Lung (tissue), 12 donors: ENCODE measurements around the gene MCTP2. TPM values are rescaled to one million over a fixed set of nuclear protein-coding genes. Genes with fewer than 3 reads are reported as not detected.
A peak's percentile ranks its signal among the peaks of the same experiment; 100 is the strongest.

Experiments
- ATAC-seq: fragments of 200-7000 bp; cut with Tn5 transposase; one replicate; pipeline ENCODE4 v1.9.1; 2020; ENCODE audit warnings: moderate number of reproducible peaks; ENCODE audit not compliant: insufficient read depth, low FRiP score
- DNase-seq, 3 donors: peaks; one replicate each; pipeline ENCODE4 v3.0.0-alpha.2; 2013 to 2017
- H3K27ac ChIP-seq, 2 donors: one replicate each; pipeline ENCODE4 v1.5.1; 2013; ENCODE audit warnings: mild to moderate bottlenecking in 2 of 2, moderate library complexity in 2 of 2, control low read depth in 1 of 2, inconsistent platforms in 1 of 2, low read depth in 1 of 2, low read length in 1 of 2
- H3K27me3 ChIP-seq, 3 donors: one replicate each; pipeline ENCODE4 v1.5.1; 2013; ENCODE audit warnings: low read length in 2 of 3; ENCODE audit not compliant: control insufficient read depth in 3 of 3, insufficient read depth in 3 of 3
- H3K36me3 ChIP-seq, 4 donors: one replicate each; pipeline ENCODE4 v1.5.1; 2013; ENCODE audit warnings: low read length in 4 of 4, mild to moderate bottlenecking in 1 of 4, moderate library complexity in 1 of 4; ENCODE audit not compliant: control insufficient read depth in 4 of 4, insufficient read depth in 4 of 4
- H3K4me1 ChIP-seq, 5 donors: one replicate each; pipeline ENCODE4 v1.5.1; 2013; ENCODE audit warnings: low read length in 5 of 5, mild to moderate bottlenecking in 2 of 5, moderate library complexity in 1 of 5; ENCODE audit not compliant: control insufficient read depth in 5 of 5, insufficient read depth in 5 of 5
- H3K4me3 ChIP-seq: one replicate; pipeline ENCODE4 v1.5.1; 2013; ENCODE audit warnings: mild to moderate bottlenecking, control low read depth, moderate library complexity
- H3K9ac ChIP-seq, 2 donors: one replicate each; pipeline ENCODE4 v1.5.1; 2013; ENCODE audit warnings: low read length in 2 of 2, control low read depth in 1 of 2; ENCODE audit not compliant: insufficient read depth in 1 of 2
- H3K9me3 ChIP-seq, 4 donors: one replicate each; pipeline ENCODE4 v1.5.1; 2013; ENCODE audit warnings: low read length in 3 of 4, mild to moderate bottlenecking in 1 of 4, moderate library complexity in 1 of 4; ENCODE audit not compliant: control insufficient read depth in 4 of 4, insufficient read depth in 3 of 4
- WGBS, 2 donors: extraction: QIAGEN DNeasy Blood & Tissue Kit; methylation state at CpG; one replicate each; pipeline ENCODE4 v1.1.7; 2013; 5-methylcytosine and 5-hydroxymethylcytosine counted together
- polyA plus RNA-seq, 2 donors: library from polyadenylated mRNA; stranded (reverse); fragments of 200-250 nt; gene quantifications; one replicate each; pipeline ENCODE4 v1.2.1, GENCODE V29; 2013
- total RNA-seq, 2 donors: library from RNA; depleted of rRNA in 1 of 2; stranded (reverse); fragments of >200 nt in 1 of 2; gene quantifications; one replicate each; pipeline ENCODE4 v1.2.1, GENCODE V29; 2014 to 2021
- TF ChIP-seq, protein P1 (sequence below): IDR thresholded peaks from 2 replicates; pipeline ENCODE4 v1.5.1; 2012; ENCODE audit warnings: mild to moderate bottlenecking; ENCODE audit errors: control extremely low read depth, extremely low read depth
- donor health status: control.
- donor health status: control.
- donor health status: Bipolar disorder and iron deficiency.
- donor health status: healthy.
- donor health status: DM: yes; HTN: yes; CAD: no.

MCTP2 gene
- total and polyA plus RNA-seq, 4 donors = 3.5 to 92.5 (median 30.2) TPM

DNA sequence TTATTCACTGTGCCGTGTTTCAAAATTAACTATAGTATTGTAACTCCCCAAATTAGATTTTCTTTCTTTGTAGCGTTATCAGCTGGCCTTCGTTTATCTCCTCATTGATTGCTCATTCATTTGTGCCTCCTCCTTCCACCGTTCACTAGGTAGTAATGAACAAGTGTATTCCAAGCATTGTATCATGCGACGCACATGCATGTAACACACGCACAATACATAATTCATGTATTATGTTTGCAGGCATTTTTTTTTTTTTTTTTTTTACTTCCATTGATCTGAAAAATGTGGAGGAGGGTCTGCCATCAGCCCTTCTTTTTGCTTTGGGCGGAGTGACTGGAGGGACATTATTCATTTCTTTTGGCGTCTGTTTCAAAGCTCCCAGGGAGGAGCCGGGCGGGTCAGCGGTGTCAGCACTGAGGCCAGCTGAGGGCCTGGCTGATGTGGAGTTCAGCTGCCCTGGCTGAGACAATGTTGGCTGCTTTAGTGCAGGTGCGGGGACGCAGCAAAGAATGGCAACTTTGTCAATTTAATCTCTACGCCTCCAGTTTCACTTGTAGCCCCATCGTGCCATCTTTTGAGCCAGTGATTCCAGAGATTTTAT lies 107.0 kb downstream of the MCTP2 start:
- ATAC-seq = no peak
- WGBS, 2 donors = 95 to 98% methylated on average over 16 of the region's 16 CpGs
- TF ChIP-seq, protein P1, sequence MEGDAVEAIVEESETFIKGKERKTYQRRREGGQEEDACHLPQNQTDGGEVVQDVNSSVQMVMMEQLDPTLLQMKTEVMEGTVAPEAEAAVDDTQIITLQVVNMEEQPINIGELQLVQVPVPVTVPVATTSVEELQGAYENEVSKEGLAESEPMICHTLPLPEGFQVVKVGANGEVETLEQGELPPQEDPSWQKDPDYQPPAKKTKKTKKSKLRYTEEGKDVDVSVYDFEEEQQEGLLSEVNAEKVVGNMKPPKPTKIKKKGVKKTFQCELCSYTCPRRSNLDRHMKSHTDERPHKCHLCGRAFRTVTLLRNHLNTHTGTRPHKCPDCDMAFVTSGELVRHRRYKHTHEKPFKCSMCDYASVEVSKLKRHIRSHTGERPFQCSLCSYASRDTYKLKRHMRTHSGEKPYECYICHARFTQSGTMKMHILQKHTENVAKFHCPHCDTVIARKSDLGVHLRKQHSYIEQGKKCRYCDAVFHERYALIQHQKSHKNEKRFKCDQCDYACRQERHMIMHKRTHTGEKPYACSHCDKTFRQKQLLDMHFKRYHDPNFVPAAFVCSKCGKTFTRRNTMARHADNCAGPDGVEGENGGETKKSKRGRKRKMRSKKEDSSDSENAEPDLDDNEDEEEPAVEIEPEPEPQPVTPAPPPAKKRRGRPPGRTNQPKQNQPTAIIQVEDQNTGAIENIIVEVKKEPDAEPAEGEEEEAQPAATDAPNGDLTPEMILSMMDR = no peak
- peaks cover 0 to 3% (median 0%) of the 10 kb centered on the region in 5 donors for H3K4me1 ChIP-seq
- no peak overlapping the region for H3K27ac ChIP-seq
- no peaks in the 10 kb centered on the region for H3K9me3 ChIP-seq
- no peak for DNase-seq
- no peaks in the 10 kb centered on the region for H3K27me3 ChIP-seq
- peaks cover 0 to 4% (median 0%) of the 10 kb centered on the region in 4 donors for H3K36me3 ChIP-seq
- H3K4me3 ChIP-seq = no peak overlapping the region
- H3K9ac ChIP-seq = no peak overlapping the region

DNA sequence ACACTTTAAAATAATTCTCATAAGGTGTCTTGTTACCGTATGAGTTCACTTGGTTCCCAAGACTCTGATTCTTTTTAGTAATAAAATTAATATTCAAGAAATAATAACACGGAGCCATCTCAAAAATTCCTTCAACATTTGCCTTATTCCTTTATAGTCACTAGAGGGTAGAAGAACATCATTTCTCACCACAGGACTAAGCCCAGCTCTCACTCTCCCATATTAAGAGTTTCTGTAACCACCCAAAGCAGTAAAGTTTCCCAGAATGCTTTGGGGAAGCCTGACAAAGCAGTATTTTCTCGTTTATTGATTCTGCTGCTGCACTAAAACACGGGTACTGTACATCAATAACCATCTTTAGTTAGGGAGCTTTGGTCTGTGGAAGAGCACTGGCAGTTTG lies 114.9 kb downstream of the MCTP2 start:
- TF ChIP-seq, protein P1 = no peak
- Histone ChIP-seq H3K36me3 (no peaks in the 10 kb centered on the region), H3K4me1 (peaks cover 0 to 9% (median 0%) of the 10 kb centered on the region in 5 donors), H3K9me3 (peaks cover 0 to 2% (median 0%) of the 10 kb centered on the region in 4 donors), H3K27ac (no peak overlapping the region), H3K4me3 (no peak overlapping the region), H3K9ac (peak overlapping the region in 1 of 2 donors; percentile 13), H3K27me3 (no peaks in the 10 kb centered on the region)
- no peak for ATAC-seq
- WGBS, 2 donors = 69 to 78% methylated on average over 4 of the region's 4 CpGs
- DNase-seq = peak in 2 of 3 donors; percentile 66 to 79

DNA sequence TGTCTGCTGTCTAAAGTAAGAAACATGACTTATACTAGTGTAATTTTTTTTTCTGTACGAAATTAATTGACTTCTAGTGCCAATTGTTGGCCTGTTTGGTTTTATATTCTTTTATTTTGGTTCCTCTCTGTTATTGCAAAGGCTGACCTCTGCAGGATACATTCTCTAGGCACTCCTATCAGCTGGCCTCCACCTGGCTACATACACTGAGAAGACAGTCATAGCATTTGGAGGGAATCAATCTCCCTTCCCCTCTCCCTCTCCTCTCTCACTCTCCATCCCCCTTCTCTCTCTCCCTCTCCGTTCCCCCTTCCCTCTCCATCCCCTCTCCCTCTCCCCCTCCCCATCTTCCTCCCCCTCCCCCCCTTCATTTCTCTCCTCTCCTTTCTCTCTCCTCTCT lies 116.7 kb downstream of the MCTP2 start:
- Histone ChIP-seq H3K36me3 (peaks cover 0 to 2% (median 0%) of the 10 kb centered on the region in 4 donors), H3K4me3 (no peak overlapping the region), H3K9me3 (peaks cover 0 to 2% (median 0%) of the 10 kb centered on the region in 4 donors), H3K4me1 (peaks cover 0 to 26% (median 5%) of the 10 kb centered on the region in 5 donors), H3K27ac (no peak overlapping the region), H3K27me3 (no peaks in the 10 kb centered on the region), H3K9ac (no peak overlapping the region)
- DNase-seq (no peak), ATAC-seq (no peak)
- TF ChIP-seq, protein P1 = no peak
- WGBS, 2 donors = 67 to 85% methylated on average over 2 of the region's 2 CpGs
